Ovary (tissue), 3 donors: ENCODE measurements around the gene FAM171A1.

Source experiments
- CTCF ChIP-seq, 3 donors: fragments of 450-650 bp in 2 of 3; fragments of 200-600 bp in 1 of 3; IDR thresholded peaks; one replicate each; pipeline versions ENCODE4 v1.5.1 to v1.8.0; 2016 to 2022; ENCODE audit warnings: antibody characterized with exemption in 3 of 3, mild to moderate bottlenecking in 1 of 3
- EP300 ChIP-seq: sonication (generic); formaldehyde crosslinking; IDR thresholded peaks from one replicate; pipeline ENCODE4 v1.6.1; 2017; ENCODE audit warnings: antibody characterized with exemption
- POLR2A ChIP-seq: fragments of 450-650 bp; IDR thresholded peaks from one replicate; pipeline ENCODE4 v1.6.1; 2017; ENCODE audit warnings: antibody characterized with exemption, mild to moderate bottlenecking, moderate library complexity
- donor health status: DM: no; HTN: no; CAD: no.

DNA sequence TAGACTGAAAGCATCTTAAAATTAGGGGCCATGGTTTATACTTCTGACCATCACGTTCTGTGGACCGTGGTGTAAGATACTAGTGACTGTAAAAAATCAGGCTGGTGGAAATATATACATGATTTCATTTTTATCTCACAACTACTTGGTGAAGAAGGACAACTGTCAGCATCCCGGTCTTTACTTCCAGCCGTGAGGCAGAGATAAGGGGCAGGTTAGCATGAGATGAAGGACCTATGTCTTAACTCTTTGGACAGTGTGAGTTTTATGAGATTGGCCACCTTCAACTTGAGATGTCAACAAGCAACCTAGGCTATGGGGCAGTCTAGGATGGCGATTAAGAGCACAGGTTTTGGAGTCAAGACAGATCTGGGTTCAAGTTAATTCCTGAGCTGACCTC lies 37.5 kb upstream of the FAM171A1 start:
- TF ChIP-seq POLR2A = no peak
- TF ChIP-seq CTCF (IDR thresholded peaks at IDR 0.05) = no peak
- TF ChIP-seq EP300 = no peak
